Type B pancreatic cell (in vitro differentiated cells): Measurements from ENCODE around the gene PTPN13. TPM values are rescaled to one million over a fixed set of nuclear protein-coding genes. Genes with fewer than 3 reads are reported as not detected.
"Not testable (repeated sequence)": the region's sequence is repeated elsewhere in the genome, so short reads cannot be mapped to it uniquely, and the experiment has no call there.

ENCODE experiments used
- DNase-seq: peaks from one replicate; pipeline ENCODE4 v3.0.0; 2021; ENCODE audit warnings: mixed read lengths; ENCODE audit not compliant: unreplicated experiment; ENCODE audit errors: extremely low spot score
- H3K27ac Mint-ChIP-seq: 2 replicates; pipeline ENCODE4 v1.8.0; 2021; ENCODE audit warnings: mild to moderate bottlenecking, mixed read lengths
- H3K27me3 Mint-ChIP-seq: 2 replicates; pipeline ENCODE4 v1.8.0; 2021; ENCODE audit warnings: mixed read lengths
- H3K36me3 Mint-ChIP-seq: 2 replicates; pipeline ENCODE4 v1.8.0; 2021; ENCODE audit warnings: mixed read lengths
- H3K4me1 Mint-ChIP-seq: one replicate; pipeline ENCODE4 v1.8.0; 2021; ENCODE audit warnings: mixed read lengths; ENCODE audit not compliant: unreplicated experiment
- H3K4me3 Mint-ChIP-seq: 2 replicates; pipeline ENCODE4 v1.8.0; 2021; ENCODE audit warnings: mild to moderate bottlenecking, mixed read lengths
- H3K9me3 Mint-ChIP-seq: 2 replicates; pipeline ENCODE4 v1.8.0; 2021; ENCODE audit warnings: mixed read lengths
- total RNA-seq: library from RNA; stranded (reverse); gene quantifications from 2 replicates; pipeline ENCODE4 v1.2.1, GENCODE V29; 2021; ENCODE audit warnings: low replicate concordance
- TF ChIP-seq, protein P1 (sequence below): fragments of 200-600 bp; sonication (generic); conservative IDR thresholded peaks from 2 replicates; pipeline ENCODE4 v1.5.0; 2021; ENCODE audit warnings: antibody characterized with exemption, mild to moderate bottlenecking

The PTPN13 gene
- total RNA-seq, 1 donor from 2014 or later, result 69.0 TPM

GRCh38 chr4:86641516-86642090 is 47.5 kb downstream of the PTPN13 start:
- peaks cover under 1% of the 10 kb centered on the region for H3K9me3 Mint-ChIP-seq
- peaks cover 18% of the 10 kb centered on the region for H3K36me3 Mint-ChIP-seq
- H3K27ac Mint-ChIP-seq, result no peak overlapping the region
- H3K4me3 Mint-ChIP-seq, result no peak overlapping the region
- no peak for DNase-seq
- H3K27me3 Mint-ChIP-seq, result no peaks in the 10 kb centered on the region
- TF ChIP-seq, protein P1, sequence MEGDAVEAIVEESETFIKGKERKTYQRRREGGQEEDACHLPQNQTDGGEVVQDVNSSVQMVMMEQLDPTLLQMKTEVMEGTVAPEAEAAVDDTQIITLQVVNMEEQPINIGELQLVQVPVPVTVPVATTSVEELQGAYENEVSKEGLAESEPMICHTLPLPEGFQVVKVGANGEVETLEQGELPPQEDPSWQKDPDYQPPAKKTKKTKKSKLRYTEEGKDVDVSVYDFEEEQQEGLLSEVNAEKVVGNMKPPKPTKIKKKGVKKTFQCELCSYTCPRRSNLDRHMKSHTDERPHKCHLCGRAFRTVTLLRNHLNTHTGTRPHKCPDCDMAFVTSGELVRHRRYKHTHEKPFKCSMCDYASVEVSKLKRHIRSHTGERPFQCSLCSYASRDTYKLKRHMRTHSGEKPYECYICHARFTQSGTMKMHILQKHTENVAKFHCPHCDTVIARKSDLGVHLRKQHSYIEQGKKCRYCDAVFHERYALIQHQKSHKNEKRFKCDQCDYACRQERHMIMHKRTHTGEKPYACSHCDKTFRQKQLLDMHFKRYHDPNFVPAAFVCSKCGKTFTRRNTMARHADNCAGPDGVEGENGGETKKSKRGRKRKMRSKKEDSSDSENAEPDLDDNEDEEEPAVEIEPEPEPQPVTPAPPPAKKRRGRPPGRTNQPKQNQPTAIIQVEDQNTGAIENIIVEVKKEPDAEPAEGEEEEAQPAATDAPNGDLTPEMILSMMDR, result no peak
- H3K4me1 Mint-ChIP-seq, result no peaks in the 10 kb centered on the region

DNA sequence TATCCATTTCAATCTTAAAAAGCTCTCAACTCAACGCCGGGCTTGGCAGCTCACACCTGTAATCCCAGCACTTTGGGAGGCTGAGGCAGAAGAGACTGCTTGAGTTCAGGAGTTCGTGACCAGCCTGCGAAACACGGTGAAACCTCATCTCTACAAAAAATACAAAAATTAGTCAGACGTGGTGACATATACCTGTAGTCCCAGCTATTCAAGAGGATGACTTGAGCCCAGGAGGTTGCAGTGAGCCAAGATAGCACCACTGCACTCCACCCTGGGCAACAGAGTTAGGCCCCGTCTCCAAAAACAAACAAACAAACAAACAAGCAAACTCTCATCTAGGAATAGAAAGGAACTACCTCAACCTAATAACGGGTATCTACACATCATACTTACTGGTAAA is 50.8 kb downstream of the PTPN13 start:
- H3K27me3 Mint-ChIP-seq, result no peaks in the 10 kb centered on the region
- H3K27ac Mint-ChIP-seq, result no peak overlapping the region
- peaks cover 35% of the 10 kb centered on the region for H3K36me3 Mint-ChIP-seq
- no peaks in the 10 kb centered on the region for H3K4me1 Mint-ChIP-seq
- H3K9me3 Mint-ChIP-seq, result peaks cover 10% of the 10 kb centered on the region
- TF ChIP-seq, protein P1, result no peak
- no peak overlapping the region for H3K4me3 Mint-ChIP-seq
- DNase-seq, result no peak

- TF ChIP-seq, protein P1, result no peak
- H3K36me3 Mint-ChIP-seq, result peaks cover 59% of the 10 kb centered on the region
- H3K4me1 Mint-ChIP-seq, result no peaks in the 10 kb centered on the region
- no peak overlapping the region for H3K4me3 Mint-ChIP-seq
- no peak for DNase-seq
- no peak overlapping the region for H3K27ac Mint-ChIP-seq
- H3K27me3 Mint-ChIP-seq, result no peaks in the 10 kb centered on the region
- peaks cover 29% of the 10 kb centered on the region for H3K9me3 Mint-ChIP-seq
Observed at GRCh38 chr4:86652332-86652932, 58.3 kb downstream of the PTPN13 start.

DNA sequence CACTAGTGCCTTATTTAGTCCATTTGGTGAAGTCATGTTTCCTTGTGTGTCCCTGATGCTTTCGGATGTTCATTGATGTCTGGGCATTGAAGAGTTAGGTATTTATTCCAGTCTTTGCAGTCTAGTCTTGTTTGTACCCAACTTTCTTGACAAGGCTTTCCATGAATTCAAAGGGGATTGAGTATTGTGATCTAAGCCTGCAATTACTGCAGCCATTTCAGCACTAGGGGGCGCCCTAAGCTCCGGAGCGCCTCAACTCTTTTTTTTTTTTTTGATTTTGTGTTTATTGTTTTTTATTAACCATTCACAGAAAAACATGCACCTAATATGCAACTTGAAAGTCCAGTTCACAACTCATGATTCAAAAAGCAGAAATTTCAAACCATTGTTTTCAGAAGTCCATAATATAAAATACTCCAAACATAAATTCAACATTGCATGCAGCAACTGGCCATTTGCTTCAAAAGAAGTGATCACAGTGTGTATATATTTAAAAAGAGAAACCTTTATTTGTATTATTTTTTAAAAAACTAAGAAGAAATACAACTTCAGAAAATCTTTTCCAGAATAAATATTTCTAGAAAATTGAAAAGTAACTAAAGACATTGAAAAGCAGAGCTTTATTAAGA is 59.2 kb downstream of the PTPN13 start:
- TF ChIP-seq, protein P1, result peak; percentile 60
- H3K27ac Mint-ChIP-seq, result no peak overlapping the region
- no peak overlapping the region for H3K4me3 Mint-ChIP-seq
- H3K4me1 Mint-ChIP-seq, result no peaks in the 10 kb centered on the region
- no peak for DNase-seq
- H3K9me3 Mint-ChIP-seq, result peaks cover 33% of the 10 kb centered on the region
- peaks cover 62% of the 10 kb centered on the region for H3K36me3 Mint-ChIP-seq
- H3K27me3 Mint-ChIP-seq, result no peaks in the 10 kb centered on the region

DNA sequence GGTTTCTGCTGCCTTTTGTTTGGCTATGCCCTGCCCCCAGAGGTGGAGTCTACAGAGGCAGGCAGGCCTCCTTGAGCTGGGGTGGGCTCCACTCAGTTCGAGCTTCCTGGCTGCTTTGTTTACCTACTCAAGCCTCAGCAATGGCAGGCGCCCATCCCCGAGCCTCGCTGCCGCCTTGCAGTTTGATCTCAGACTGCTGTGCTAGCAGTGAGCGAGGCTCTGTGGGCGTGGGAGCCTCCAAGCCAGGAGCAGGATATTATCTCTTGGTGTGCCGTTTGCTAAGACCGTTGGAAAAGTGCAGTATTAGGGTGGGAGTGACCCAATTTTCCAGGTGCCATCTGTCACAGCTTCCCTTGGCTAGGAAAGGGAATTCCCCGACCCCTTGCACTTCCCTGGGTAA is 62.7 kb downstream of the PTPN13 start:
- H3K27ac Mint-ChIP-seq, H3K4me3 Mint-ChIP-seq, DNase-seq, H3K27me3 Mint-ChIP-seq, H3K4me1 Mint-ChIP-seq: not testable (repeated sequence)
- Mint-ChIP-seq H3K9me3 (peaks cover 18% of the 10 kb centered on the region), H3K36me3 (peaks cover 30% of the 10 kb centered on the region)

- Mint-ChIP-seq H3K27me3 (no peaks in the 10 kb centered on the region), H3K36me3 (peaks cover 30% of the 10 kb centered on the region), H3K4me1 (peaks cover 5% of the 10 kb centered on the region), H3K4me3 (no peak overlapping the region), H3K9me3 (peaks cover 17% of the 10 kb centered on the region), H3K27ac (no peak overlapping the region)
- TF ChIP-seq, protein P1, result no peak
- no peak for DNase-seq
Observed at GRCh38 chr4:86657382-86657781, 63.3 kb downstream of the PTPN13 start.
